Neuronal stem cell (in vitro differentiated cells): ENCODE data around the gene NPIPA8.
"Not testable (repeated sequence)": the region's sequence is repeated elsewhere in the genome, so short reads cannot be mapped to it uniquely, and the experiment has no call there.

ENCODE experiments used
- DNase-seq: peaks from one replicate; pipeline ENCODE4 v3.0.0-alpha.2; 2013; ENCODE audit warnings: low spot score
- H2AFZ ChIP-seq: one replicate; pipeline ENCODE4 v1.6.1; 2013; ENCODE audit warnings: mild to moderate bottlenecking, low read length, inconsistent platforms
- H2AK5ac ChIP-seq: 2 replicates; pipeline ENCODE4 v1.6.1; 2013; ENCODE audit warnings: low read depth, mild to moderate bottlenecking, inconsistent platforms, low read length, moderate library complexity, mixed read lengths
- H2BK120ac ChIP-seq: 2 replicates; pipeline ENCODE4 v1.6.1; 2013; ENCODE audit warnings: low read depth, mild to moderate bottlenecking, inconsistent platforms, low read length, moderate library complexity, mixed read lengths
- H2BK12ac ChIP-seq: one replicate; pipeline ENCODE4 v1.6.1; 2013; ENCODE audit warnings: low read length, inconsistent platforms
- H2BK15ac ChIP-seq: 2 replicates; pipeline ENCODE4 v1.6.1; 2013; ENCODE audit warnings: mild to moderate bottlenecking, low read length, inconsistent platforms, mixed read lengths
- H2BK5ac ChIP-seq: one replicate; pipeline ENCODE4 v1.6.1; 2013; ENCODE audit warnings: inconsistent platforms, mild to moderate bottlenecking, low read length, moderate library complexity
- H3K14ac ChIP-seq: one replicate; pipeline ENCODE4 v1.6.1; 2013; ENCODE audit warnings: low read length, inconsistent platforms
- H3K18ac ChIP-seq: 2 replicates; pipeline ENCODE4 v1.6.1; 2013; ENCODE audit warnings: low read length, inconsistent platforms
- H3K23ac ChIP-seq: 2 replicates; pipeline ENCODE4 v1.6.1; 2013; ENCODE audit warnings: low read depth, mild to moderate bottlenecking, mixed read lengths, low read length, inconsistent platforms; ENCODE audit not compliant: poor library complexity
- H3K27ac ChIP-seq: replicated peaks from 3 replicates; pipeline ENCODE4 v1.5.1; 2013; ENCODE audit warnings: low read length, inconsistent platforms
- H3K27me3 ChIP-seq, 3 experiments: 2 replicates each; pipeline ENCODE4 v1.6.1; 2013; ENCODE audit warnings: low read length in 3 of 3, mild to moderate bottlenecking in 2 of 3, inconsistent platforms in 1 of 3, low read depth in 1 of 3, mixed read lengths in 1 of 3, moderate library complexity in 1 of 3; ENCODE audit not compliant: control insufficient read depth in 3 of 3, insufficient read depth in 3 of 3
- H3K36me3 ChIP-seq, 2 donors: replicated peaks in 1 of 2; 2 replicates each; pipeline ENCODE4 v1.6.1; 2013; ENCODE audit warnings: low read length in 2 of 2; ENCODE audit not compliant: control insufficient read depth in 2 of 2, insufficient read depth in 2 of 2
- H3K4ac ChIP-seq: 2 replicates; pipeline ENCODE4 v1.6.1; 2013; ENCODE audit warnings: inconsistent platforms, mild to moderate bottlenecking, low read length, moderate library complexity
- H3K4me1 ChIP-seq, 2 donors: 1 replicate in 1 of 2; 2 replicates in 1 of 2; pipeline ENCODE4 v1.6.1; 2013; ENCODE audit warnings: low read length in 2 of 2, low read depth in 1 of 2; ENCODE audit not compliant: control insufficient read depth in 2 of 2, insufficient read depth in 1 of 2
- H3K4me2 ChIP-seq: one replicate; pipeline ENCODE4 v1.6.1; 2013; ENCODE audit warnings: mild to moderate bottlenecking, low read length, inconsistent platforms; ENCODE audit not compliant: insufficient read depth, poor library complexity, severe bottlenecking
- H3K4me3 ChIP-seq, 2 donors: 2 replicates each; pipeline ENCODE4 v1.5.1; 2013; ENCODE audit warnings: low read length in 2 of 2, mild to moderate bottlenecking in 2 of 2, inconsistent platforms in 1 of 2, moderate library complexity in 1 of 2
- H3K79me1 ChIP-seq: one replicate; pipeline ENCODE4 v1.6.1; 2013; ENCODE audit warnings: low read depth, mild to moderate bottlenecking, inconsistent platforms, low read length, moderate library complexity
- H3K9ac ChIP-seq: one replicate; pipeline ENCODE4 v1.6.1; 2013; ENCODE audit warnings: mild to moderate bottlenecking, low read depth, low read length, inconsistent platforms; ENCODE audit not compliant: poor library complexity
- H3K9me3 ChIP-seq, 2 donors: replicated peaks in 1 of 2; 2 replicates each; pipeline versions ENCODE3 to v1.6.1; 2013; ENCODE audit warnings: low read length in 2 of 2, mild to moderate bottlenecking in 2 of 2, inconsistent platforms in 1 of 2, low read depth in 1 of 2, mixed read lengths in 1 of 2, moderate library complexity in 1 of 2; ENCODE audit not compliant: control insufficient read depth in 2 of 2, insufficient read depth in 1 of 2
- H4K8ac ChIP-seq: one replicate; pipeline ENCODE4 v1.6.1; 2013; ENCODE audit warnings: low read depth, mild to moderate bottlenecking, inconsistent platforms, low read length, moderate library complexity
- H4K91ac ChIP-seq: one replicate; pipeline ENCODE4 v1.6.1; 2013; ENCODE audit warnings: low read length, low read depth, mild to moderate bottlenecking, inconsistent platforms; ENCODE audit not compliant: poor library complexity
- WGBS, 2 donors: extraction: QIAGEN DNeasy Blood & Tissue Kit; methylation state at CpG; one replicate each; pipeline ENCODE4 v1.1.7; 2013; ENCODE audit warnings: missing lambda C conversion rate in 2 of 2, mixed read lengths in 1 of 2; ENCODE audit not compliant: insufficient read length in 2 of 2, insufficient replicate concordance in 1 of 2; ENCODE audit errors: extremely low coverage in 2 of 2; 5-methylcytosine and 5-hydroxymethylcytosine counted together

The NPIPA8 gene

GRCh38 chr16:18297714-18298113 is 38.8 kb downstream of the NPIPA8 start:
- H3K4me1 ChIP-seq, H3K4ac ChIP-seq, H3K27me3 ChIP-seq, H3K18ac ChIP-seq, H3K27ac ChIP-seq, H3K14ac ChIP-seq, H3K9me3 ChIP-seq, DNase-seq, H3K4me2 ChIP-seq, H3K79me1 ChIP-seq, H2BK5ac ChIP-seq, H3K4me3 ChIP-seq, H2AK5ac ChIP-seq, H2BK15ac ChIP-seq, H2BK120ac ChIP-seq, H4K8ac ChIP-seq, H3K9ac ChIP-seq, H2AFZ ChIP-seq, H3K36me3 ChIP-seq, H4K91ac ChIP-seq, H2BK12ac ChIP-seq, H3K23ac ChIP-seq: not testable (repeated sequence)
- no CpG with 5 or more reads among the region's 1 CpG for WGBS, 2 donors

GRCh38 chr16:18296931-18297330 is 39.6 kb downstream of the NPIPA8 start:
- not testable (repeated sequence) for H3K27me3 ChIP-seq, H2BK12ac ChIP-seq, H3K36me3 ChIP-seq, H3K4me1 ChIP-seq, H3K27ac ChIP-seq, H4K8ac ChIP-seq, H3K4me2 ChIP-seq, H2BK120ac ChIP-seq, H2AK5ac ChIP-seq, H3K23ac ChIP-seq, H2BK15ac ChIP-seq, H4K91ac ChIP-seq, H3K9me3 ChIP-seq, H3K14ac ChIP-seq, H3K4me3 ChIP-seq, H3K4ac ChIP-seq, H3K18ac ChIP-seq, H3K9ac ChIP-seq, H3K79me1 ChIP-seq, H2AFZ ChIP-seq, DNase-seq, H2BK5ac ChIP-seq
- WGBS, 2 donors, result no CpG with 5 or more reads among the region's 7 CpGs

GRCh38 chr16:18294371-18294770 is 42.2 kb downstream of the NPIPA8 start:
- not testable (repeated sequence) for H3K4me2 ChIP-seq, H3K23ac ChIP-seq, H3K4ac ChIP-seq, H3K18ac ChIP-seq, H3K79me1 ChIP-seq, H3K9me3 ChIP-seq, H3K4me1 ChIP-seq, H2AK5ac ChIP-seq, H3K4me3 ChIP-seq, DNase-seq, H3K27me3 ChIP-seq, H2BK15ac ChIP-seq, H4K91ac ChIP-seq, H3K14ac ChIP-seq, H4K8ac ChIP-seq, H2BK5ac ChIP-seq, H2BK120ac ChIP-seq, H2BK12ac ChIP-seq, H3K36me3 ChIP-seq, H3K9ac ChIP-seq, H2AFZ ChIP-seq, H3K27ac ChIP-seq
- no CpG with 5 or more reads among the region's 5 CpGs for WGBS, 2 donors

GRCh38 chr16:18293337-18293956 is 43.1 kb downstream of the NPIPA8 start:
- not testable (repeated sequence) for H3K27me3 ChIP-seq, H3K14ac ChIP-seq, H3K4me2 ChIP-seq, H3K9ac ChIP-seq, H3K4me1 ChIP-seq, H3K9me3 ChIP-seq, H2BK15ac ChIP-seq, H3K36me3 ChIP-seq, H4K8ac ChIP-seq, DNase-seq, H2BK12ac ChIP-seq, H3K79me1 ChIP-seq, H2BK120ac ChIP-seq, H3K27ac ChIP-seq, H3K23ac ChIP-seq, H3K4me3 ChIP-seq, H4K91ac ChIP-seq, H3K4ac ChIP-seq, H3K18ac ChIP-seq, H2AFZ ChIP-seq, H2BK5ac ChIP-seq, H2AK5ac ChIP-seq
- no CpG with 5 or more reads among the region's 3 CpGs for WGBS, 2 donors
